HL-60 (cell line): ENCODE measurements around the gene TTLL13.
A peak's percentile ranks its signal among the peaks of the same experiment; 100 is the strongest.
"Not testable (repeated sequence)": the region's sequence is repeated elsewhere in the genome, so short reads cannot be mapped to it uniquely, and the experiment has no call there.

ENCODE experiments used
- DNase-seq, 2 experiments: peaks; one replicate each; pipeline ENCODE4 v3.0.0-alpha.2; 2010 to 2020; ENCODE audit warnings: low read depth in 1 of 2, low spot score in 1 of 2
- H3K27ac ChIP-seq: fragments of 250-450 bp; sonication (Bioruptor Pico); replicated peaks from 2 replicates; pipeline ENCODE4 v1.5.1; 2020; ENCODE audit warnings: mild to moderate bottlenecking, moderate library complexity
- H3K27me3 ChIP-seq: fragments of 250-450 bp; sonication (Bioruptor Pico); 2 replicates; pipeline ENCODE4 v1.5.1; 2021; ENCODE audit warnings: mild to moderate bottlenecking, moderate library complexity; ENCODE audit not compliant: insufficient read depth, poor library complexity, severe bottlenecking
- H3K4me3 ChIP-seq: replicated peaks from 2 replicates; pipeline ENCODE4 v1.5.1; 2011; ENCODE audit warnings: mild to moderate bottlenecking, control low read depth, low read length; ENCODE audit not compliant: insufficient read depth
- CTCF ChIP-seq: IDR thresholded peaks from one replicate; pipeline ENCODE4 v1.5.1; 2011; ENCODE audit warnings: low read length, control low read depth, inconsistent platforms; ENCODE audit not compliant: insufficient read depth
- GABPA ChIP-seq: IDR thresholded peaks from 2 replicates; pipeline ENCODE4 v1.6.1; 2012; ENCODE audit warnings: low read depth
- POLR2AphosphoS5 ChIP-seq: IDR thresholded peaks from 2 replicates; pipeline ENCODE4 v1.6.1; 2012; ENCODE audit warnings: low read depth
- REST ChIP-seq: IDR thresholded peaks from 2 replicates; pipeline ENCODE4 v1.6.1; 2012; ENCODE audit warnings: low read depth; ENCODE audit not compliant: insufficient replicate concordance
- SPI1 ChIP-seq: IDR thresholded peaks from 2 replicates; pipeline ENCODE4 v1.6.1; 2012; ENCODE audit warnings: low read depth, mild to moderate bottlenecking, borderline replicate concordance

Gene TTLL13

DNA sequence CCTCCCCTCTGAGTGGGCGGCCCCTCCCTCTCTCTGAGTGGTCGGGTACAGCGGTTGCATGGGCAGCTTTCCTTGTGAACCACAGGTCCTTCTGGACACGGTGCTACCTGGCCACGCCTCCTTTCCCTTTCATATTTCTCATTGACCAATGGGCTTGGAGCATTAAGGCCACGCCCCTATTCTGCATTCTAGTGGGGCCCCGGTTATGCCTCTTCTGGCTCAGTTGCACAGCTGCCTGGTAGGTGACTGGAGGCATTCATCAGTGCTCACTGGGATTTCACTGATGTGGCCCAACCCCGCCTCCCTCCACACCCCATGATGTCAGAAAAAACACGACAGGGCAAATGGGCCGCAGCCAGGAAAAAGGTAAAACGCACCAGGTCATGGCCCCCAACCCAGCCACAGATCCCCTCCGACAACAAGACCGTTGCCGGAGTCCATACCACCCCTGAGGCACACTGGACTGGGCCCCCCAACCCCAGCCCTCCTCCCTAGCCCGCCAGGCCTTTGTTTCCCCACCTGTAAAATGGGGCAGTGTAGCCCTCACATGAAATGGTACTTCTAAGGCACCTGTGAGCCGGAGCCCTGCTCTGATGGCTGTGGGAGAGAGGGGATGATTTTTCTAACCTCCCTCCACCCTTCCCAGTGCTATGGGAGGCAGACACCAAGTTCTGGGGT is 42.5 kb downstream of the TTLL13 start:
- no peaks in the 10 kb centered on the region for H3K27me3 ChIP-seq
- H3K27ac ChIP-seq = no peak overlapping the region
- TF ChIP-seq GABPA (no peak), POLR2AphosphoS5 (no peak), REST (no peak)
- no peak overlapping the region for H3K4me3 ChIP-seq
- DNase-seq = no peak

- not testable (repeated sequence) for H3K27me3 ChIP-seq, H3K27ac ChIP-seq, H3K4me3 ChIP-seq
- DNase-seq = peak; percentile 74 to 76
- peak; percentile 78 for TF ChIP-seq CTCF
Measured at GRCh38 chr15:90293040-90293810, 43.9 kb downstream of the TTLL13 start.

GRCh38 chr15:90294159-90294558 is 44.8 kb downstream of the TTLL13 start:
- no peaks in the 10 kb centered on the region for H3K27me3 ChIP-seq
- TF ChIP-seq SPI1 (no peak), POLR2AphosphoS5 (no peak), REST (no peak), CTCF (no peak), GABPA (no peak)
- no peak overlapping the region for H3K27ac ChIP-seq
- no peak overlapping the region for H3K4me3 ChIP-seq
- DNase-seq = no peak

DNA sequence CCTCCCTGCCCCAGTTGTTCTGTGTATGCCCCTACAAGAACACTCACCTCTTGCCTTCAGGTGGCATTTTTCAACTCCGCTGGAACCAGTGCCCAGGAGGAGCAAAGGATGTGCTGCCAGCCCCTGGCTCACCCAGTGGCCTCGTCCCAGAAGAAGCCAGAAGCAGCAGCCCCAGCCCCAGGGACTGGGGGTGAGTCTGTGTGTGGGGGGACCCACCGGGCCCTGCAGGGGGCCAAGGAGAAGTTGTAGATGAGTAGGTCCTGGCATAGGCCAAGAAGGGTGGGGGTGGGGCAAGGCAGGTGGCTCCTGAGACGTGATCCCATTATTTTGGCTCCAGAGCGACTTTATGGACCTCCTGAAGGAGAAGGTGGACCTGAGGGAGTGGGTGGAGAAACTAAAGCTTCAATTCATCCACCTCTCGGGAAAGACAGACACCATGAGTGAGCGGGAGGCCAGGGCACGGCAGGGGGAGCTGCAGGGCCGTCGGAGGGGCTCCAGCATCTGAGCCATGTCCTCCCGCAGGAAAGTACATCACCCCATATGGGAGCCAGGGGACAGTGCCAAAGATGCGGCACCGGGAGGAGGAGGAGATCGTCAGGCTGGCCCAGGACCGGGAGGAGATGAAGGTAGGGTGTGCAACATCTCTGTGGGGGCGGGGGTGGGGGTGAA is 45.4 kb downstream of the TTLL13 start:
- H3K27me3 ChIP-seq = no peaks in the 10 kb centered on the region
- H3K27ac ChIP-seq = no peak overlapping the region
- no peak for TF ChIP-seq POLR2AphosphoS5
- TF ChIP-seq SPI1 = no peak
- TF ChIP-seq GABPA = no peak
- TF ChIP-seq CTCF = no peak
- no peak for TF ChIP-seq REST
- no peak overlapping the region for H3K4me3 ChIP-seq
- DNase-seq = no peak
